ENCODE measurements around the gene AGXT2. TPM values are rescaled to one million over a fixed set of nuclear protein-coding genes. Genes with fewer than 3 reads are reported as not detected.

The AGXT2 gene
- total and polyA plus RNA-seq, 9 of the 15 experiments (the other 6 are each of a cell fraction or from before 2014, with no cell fraction given) = not detected

DNA sequence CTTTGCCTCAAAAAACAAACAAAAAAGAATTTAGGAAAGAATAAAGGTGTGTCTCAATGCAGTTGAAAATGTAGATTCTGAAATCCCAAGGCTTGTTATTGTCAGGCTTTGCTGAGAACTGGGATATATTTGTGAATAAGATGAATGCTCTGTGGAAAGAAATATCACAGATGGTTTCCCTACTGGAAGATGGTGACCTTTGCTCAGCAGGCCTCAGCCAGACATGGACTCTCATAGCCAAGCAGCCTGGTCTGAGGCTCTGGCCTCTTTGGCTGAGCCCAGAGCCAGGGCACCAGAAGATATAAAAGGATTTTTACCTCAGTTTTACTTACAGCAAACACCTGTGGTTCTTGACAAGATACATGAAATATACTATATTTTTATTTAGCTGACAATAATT lies 37.1 kb downstream of the AGXT2 start:
- FAIRE-seq (no peak), ATAC-seq (no peak), DNase-seq (ENCODE audit: extremely low read depth in 1 of 4, low spot score in 3 of 4) (no peak)
- ChIA-PET POLR2A (no interaction called here), CTCF (ENCODE audit: low intra/inter-chr PET ratio) (no interaction called here)
- no peak for TF ChIP-seq HCFC1 (IDR thresholded peaks at IDR 0.05; ENCODE audit: low read depth, low read length)
- in situ Hi-C loops (cut with MboI) (no loop called here), intact Hi-C loops (cut with micrococcal nuclease) (no loop called here)
- Histone ChIP-seq H3K4me1 (replicated peaks in 1 of 2; ENCODE audit: control insufficient read depth in 2 of 2, insufficient read depth in 2 of 2, low read length in 2 of 2) (no peaks in the 10 kb centered on the region), H2AFZ (ENCODE audit: low read depth, low read length) (no peak overlapping the region), H3K4me2 (ENCODE audit: insufficient read depth, low read length) (no peak overlapping the region), H4K20me1 (replicated peaks; ENCODE audit: control insufficient read depth, insufficient read depth, low read length) (no peaks in the 10 kb centered on the region), H3K36me3 (ENCODE audit: control insufficient read depth, insufficient read depth, low read length) (no peaks in the 10 kb centered on the region), H3K4me3 (no peak overlapping the region), H3K9me1 (ENCODE audit: control insufficient read depth, insufficient read depth, low read length) (no peaks in the 10 kb centered on the region), H3K27ac (ENCODE audit: extremely low read depth, low read depth, low read length) (no peak overlapping the region), H3K27me3 (ENCODE audit: control insufficient read depth in 2 of 2, insufficient read depth in 2 of 2, low read length in 2 of 2) (peaks cover 0 to 4% of the 10 kb centered on the region in 2 experiments; a peak in 3 of 5 replicates), H3K9ac (ENCODE audit: insufficient read depth in 1 of 2, low read depth in 2 of 2, low read length in 2 of 2) (no peak overlapping the region), H3K79me2 (ENCODE audit: control insufficient read depth, insufficient read depth, low read length) (no peaks in the 10 kb centered on the region), H3K9me3 (replicated peaks; ENCODE audit: control insufficient read depth, insufficient read depth, low read depth, low read length) (no peaks in the 10 kb centered on the region)
- no TSS peak for BruUV-seq (replicated peaks)

- no TSS peak for BruUV-seq (replicated peaks)
- DNase-seq (ENCODE audit: extremely low read depth in 1 of 4, low spot score in 3 of 4) = no peak
- Histone ChIP-seq H2AFZ (ENCODE audit: low read depth, low read length) (no peak overlapping the region), H3K4me2 (ENCODE audit: insufficient read depth, low read length) (no peak overlapping the region), H3K4me3 (no peak overlapping the region), H3K36me3 (ENCODE audit: control insufficient read depth, insufficient read depth, low read length) (no peaks in the 10 kb centered on the region), H3K9me3 (replicated peaks; ENCODE audit: control insufficient read depth, insufficient read depth, low read depth, low read length) (no peaks in the 10 kb centered on the region), H4K20me1 (replicated peaks; ENCODE audit: control insufficient read depth, insufficient read depth, low read length) (no peaks in the 10 kb centered on the region), H3K27me3 (ENCODE audit: control insufficient read depth in 2 of 2, insufficient read depth in 2 of 2, low read length in 2 of 2) (peaks cover 0 to 5% of the 10 kb centered on the region in 2 experiments; a peak in 3 of 5 replicates), H3K4me1 (replicated peaks in 1 of 2; ENCODE audit: control insufficient read depth in 2 of 2, insufficient read depth in 2 of 2, low read length in 2 of 2) (no peaks in the 10 kb centered on the region), H3K9me1 (ENCODE audit: control insufficient read depth, insufficient read depth, low read length) (no peaks in the 10 kb centered on the region), H3K9ac (ENCODE audit: insufficient read depth in 1 of 2, low read depth in 2 of 2, low read length in 2 of 2) (no peak overlapping the region), H3K27ac (ENCODE audit: extremely low read depth, low read depth, low read length) (no peak overlapping the region), H3K79me2 (ENCODE audit: control insufficient read depth, insufficient read depth, low read length) (no peaks in the 10 kb centered on the region)
- no peak for ATAC-seq
- intact Hi-C loops (cut with micrococcal nuclease) (no loop called here), in situ Hi-C loops (cut with MboI) (loop anchor here (10.0 kb wide), 1 partner anchor 535 kb away; no protein-coding TSS in a partner anchor)
- 0% methylated on average over 3 of the region's 3 CpGs for WGBS (ENCODE audit: insufficient coverage, low coverage, missing lambda C conversion rate)
- POLR2A ChIA-PET = interaction anchor here (0.6 kb wide), 1 partner anchor 46 kb away, joined by 3 read pairs; no protein-coding TSS in a partner anchor
- CTCF ChIA-PET (ENCODE audit: low intra/inter-chr PET ratio) = no interaction called here
- no peak for FAIRE-seq
- TF ChIP-seq ZZZ3 (IDR thresholded peaks at IDR 0.05) (no peak), CHD2 (IDR thresholded peaks at IDR 0.05; ENCODE audit: low read depth, low read length) (no peak), THRA (IDR thresholded peaks at IDR 0.05) (no peak), CC2D1A (IDR thresholded peaks at IDR 0.05) (no peak), HDAC8 (tag; IDR thresholded peaks at IDR 0.05) (no peak), HINFP (tag; conservative IDR thresholded peaks at IDR 0.05; ENCODE audit: low read depth) (no peak), IFI16 (CRISPR knock-in tag; IDR thresholded peaks at IDR 0.05) (no peak), ETV1 (tag; conservative IDR thresholded peaks at IDR 0.05; ENCODE audit: low read depth) (no peak), ZBTB1 (CRISPR knock-in tag; IDR thresholded peaks at IDR 0.05; ENCODE audit: borderline replicate concordance, low read depth) (no peak), ZSCAN32 (CRISPR knock-in tag; IDR thresholded peaks at IDR 0.05) (no peak)
Observed at GRCh38 chr5:35009657-35010056, 38.1 kb downstream of the AGXT2 start.

All from K562 (cell line).